Natural killer cell (primary cell): Measurements from ENCODE around the gene LRIG1. TPM values are rescaled to one million over a fixed set of nuclear protein-coding genes. Genes with fewer than 3 reads are reported as not detected.

Experiments
- ATAC-seq, 3 donors: fragments of 150-1000 bp in 2 of 3; fragments of 200-7000 bp in 1 of 3; cut with Tn5 transposase; 1 replicate in 1 of 3; 2 replicates in 2 of 3; pipeline ENCODE4 v1.10.0; 2021; ENCODE audit warnings: mild to moderate bottlenecking in 2 of 3, moderate library complexity in 2 of 3
- DNase-seq, 2 donors: peaks; one replicate each; pipeline versions ENCODE4 v3.0.0 to v3.0.0-alpha.2; 2013 to 2021; ENCODE audit warnings: mixed read lengths in 1 of 2
- H3K27ac ChIP-seq: one replicate; pipeline ENCODE4 v1.5.1; 2013; ENCODE audit warnings: mild to moderate bottlenecking, low read length
- H3K27me3 ChIP-seq: one replicate; pipeline ENCODE4 v1.6.1; 2013; ENCODE audit warnings: low read length; ENCODE audit not compliant: control insufficient read depth, insufficient read depth
- H3K36me3 ChIP-seq: one replicate; pipeline ENCODE4 v1.6.1; 2013; ENCODE audit warnings: low read length; ENCODE audit not compliant: control insufficient read depth, insufficient read depth
- H3K4me1 ChIP-seq: one replicate; pipeline ENCODE4 v1.6.1; 2013; ENCODE audit warnings: low read length; ENCODE audit not compliant: control insufficient read depth, insufficient read depth
- H3K4me3 ChIP-seq: one replicate; pipeline ENCODE4 v1.5.1; 2013; ENCODE audit warnings: low read length
- H3K9me3 ChIP-seq: one replicate; pipeline ENCODE4 v1.6.1; 2013; ENCODE audit warnings: low read length; ENCODE audit not compliant: control insufficient read depth, insufficient read depth
- H3K27ac Mint-ChIP-seq, 2 donors: one replicate each; pipeline ENCODE4 v1.8.0; 2022; ENCODE audit warnings: mild to moderate bottlenecking in 2 of 2, mixed read lengths in 2 of 2, moderate library complexity in 1 of 2
- H3K27me3 Mint-ChIP-seq, 2 donors: one replicate each; pipeline ENCODE4 v1.8.0; 2022; ENCODE audit warnings: low read depth in 2 of 2, mixed read lengths in 2 of 2
- H3K36me3 Mint-ChIP-seq: one replicate; pipeline ENCODE4 v1.8.0; 2022; ENCODE audit warnings: mixed read lengths
- H3K4me1 Mint-ChIP-seq, 2 donors: one replicate each; pipeline ENCODE4 v1.8.0; 2022; ENCODE audit warnings: mixed read lengths in 2 of 2
- H3K4me3 Mint-ChIP-seq: one replicate; pipeline ENCODE4 v1.8.0; 2022; ENCODE audit warnings: mild to moderate bottlenecking, moderate library complexity, mixed read lengths
- H3K9me3 Mint-ChIP-seq, 2 donors: one replicate each; pipeline ENCODE4 v1.8.0; 2022; ENCODE audit warnings: mixed read lengths in 2 of 2
- WGBS: methylation state at CpG from one replicate; pipeline ENCODE4 v1.1.7; 2013; ENCODE audit warnings: missing lambda C conversion rate; ENCODE audit not compliant: insufficient coverage; 5-methylcytosine and 5-hydroxymethylcytosine counted together
- intact Hi-C: fragments of 100-400 bp; cut with micrococcal nuclease; formaldehyde crosslinking; loops from one replicate; pipeline ENCODE4 v1.14.2; 2022
- total RNA-seq, 4 donors: library from RNA; stranded (reverse); fragments of 120-200 nt in 1 of 4; gene quantifications; one replicate each; pipeline versions ENCODE4 v1.2.3 to v1.2.4, GENCODE V29; 2013 to 2022
- TF ChIP-seq, protein P1 (sequence below): fragments of 200-600 bp; IDR thresholded peaks from one replicate; pipeline ENCODE4 v1.8.0; 2022; ENCODE audit warnings: antibody characterized with exemption

LRIG1 gene
- total RNA-seq, 3 donors from 2014 or later (not counting 1 experiment from before 2014, with no cell fraction given), result 5.5 to 10.6 (median 8.5) TPM

DNA sequence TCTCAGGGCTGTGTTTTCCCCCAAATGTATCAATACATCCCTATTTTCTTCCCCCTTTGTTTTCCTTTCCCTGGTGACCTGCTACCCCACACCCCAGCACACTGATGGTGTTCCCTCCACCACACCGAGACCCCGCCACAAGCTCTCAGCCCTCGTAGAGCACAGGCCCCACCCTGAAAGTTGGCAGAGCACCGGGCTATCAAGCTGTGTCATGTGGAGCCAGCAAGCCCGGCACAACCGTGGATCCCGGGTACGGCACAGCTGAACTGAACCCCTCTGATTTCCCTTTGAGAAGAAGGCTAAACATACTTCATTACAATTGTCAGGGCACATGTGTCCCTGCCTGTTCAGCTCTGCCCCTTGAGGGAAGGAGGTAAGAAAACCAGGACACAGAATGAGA is 69.9 kb downstream of the LRIG1 start:
- WGBS, result 94% methylated on average over 8 of the region's 8 CpGs
- no peaks in the 10 kb centered on the region for H3K9me3 ChIP-seq
- DNase-seq (no peak), ATAC-seq (no peak)
- no peak overlapping the region for H3K4me3 ChIP-seq
- H3K4me3 Mint-ChIP-seq, result no peak overlapping the region
- H3K4me1 Mint-ChIP-seq, result peaks cover 0 to 4% of the 10 kb centered on the region in 2 donors
- no peak overlapping the region for H3K27ac Mint-ChIP-seq
- intact Hi-C loops, result no loop called here
- no peaks in the 10 kb centered on the region for H3K36me3 Mint-ChIP-seq
- TF ChIP-seq, protein P1, sequence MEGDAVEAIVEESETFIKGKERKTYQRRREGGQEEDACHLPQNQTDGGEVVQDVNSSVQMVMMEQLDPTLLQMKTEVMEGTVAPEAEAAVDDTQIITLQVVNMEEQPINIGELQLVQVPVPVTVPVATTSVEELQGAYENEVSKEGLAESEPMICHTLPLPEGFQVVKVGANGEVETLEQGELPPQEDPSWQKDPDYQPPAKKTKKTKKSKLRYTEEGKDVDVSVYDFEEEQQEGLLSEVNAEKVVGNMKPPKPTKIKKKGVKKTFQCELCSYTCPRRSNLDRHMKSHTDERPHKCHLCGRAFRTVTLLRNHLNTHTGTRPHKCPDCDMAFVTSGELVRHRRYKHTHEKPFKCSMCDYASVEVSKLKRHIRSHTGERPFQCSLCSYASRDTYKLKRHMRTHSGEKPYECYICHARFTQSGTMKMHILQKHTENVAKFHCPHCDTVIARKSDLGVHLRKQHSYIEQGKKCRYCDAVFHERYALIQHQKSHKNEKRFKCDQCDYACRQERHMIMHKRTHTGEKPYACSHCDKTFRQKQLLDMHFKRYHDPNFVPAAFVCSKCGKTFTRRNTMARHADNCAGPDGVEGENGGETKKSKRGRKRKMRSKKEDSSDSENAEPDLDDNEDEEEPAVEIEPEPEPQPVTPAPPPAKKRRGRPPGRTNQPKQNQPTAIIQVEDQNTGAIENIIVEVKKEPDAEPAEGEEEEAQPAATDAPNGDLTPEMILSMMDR, result no peak
- no peaks in the 10 kb centered on the region for H3K27me3 ChIP-seq
- no peaks in the 10 kb centered on the region for H3K9me3 Mint-ChIP-seq
- H3K36me3 ChIP-seq, result no peaks in the 10 kb centered on the region
- H3K27me3 Mint-ChIP-seq, result no peaks in the 10 kb centered on the region
- no peaks in the 10 kb centered on the region for H3K4me1 ChIP-seq
- no peak overlapping the region for H3K27ac ChIP-seq

DNA sequence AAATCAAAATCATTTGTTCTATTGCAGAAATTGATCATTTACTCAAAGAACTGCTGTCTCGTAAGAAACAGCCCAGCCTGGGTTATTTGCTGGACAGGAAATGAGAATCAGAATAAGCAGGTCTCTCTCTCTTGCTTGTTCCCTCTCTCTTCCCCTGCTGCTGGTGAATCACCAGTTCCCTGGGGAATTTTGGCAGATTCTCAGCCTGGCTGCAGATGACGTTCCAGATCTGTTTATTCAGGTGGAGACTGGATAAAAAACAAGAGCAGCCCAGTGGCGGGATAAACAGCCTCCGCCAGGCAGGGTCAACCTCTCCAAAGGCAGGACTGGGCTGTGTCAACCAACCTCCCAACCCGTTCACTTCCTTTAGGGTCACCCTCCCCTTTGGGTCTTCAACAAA is 72.1 kb downstream of the LRIG1 start:
- H3K27ac Mint-ChIP-seq, result no peak overlapping the region
- H3K4me1 Mint-ChIP-seq, result peaks cover 0 to under 1% of the 10 kb centered on the region in 2 donors

DNA sequence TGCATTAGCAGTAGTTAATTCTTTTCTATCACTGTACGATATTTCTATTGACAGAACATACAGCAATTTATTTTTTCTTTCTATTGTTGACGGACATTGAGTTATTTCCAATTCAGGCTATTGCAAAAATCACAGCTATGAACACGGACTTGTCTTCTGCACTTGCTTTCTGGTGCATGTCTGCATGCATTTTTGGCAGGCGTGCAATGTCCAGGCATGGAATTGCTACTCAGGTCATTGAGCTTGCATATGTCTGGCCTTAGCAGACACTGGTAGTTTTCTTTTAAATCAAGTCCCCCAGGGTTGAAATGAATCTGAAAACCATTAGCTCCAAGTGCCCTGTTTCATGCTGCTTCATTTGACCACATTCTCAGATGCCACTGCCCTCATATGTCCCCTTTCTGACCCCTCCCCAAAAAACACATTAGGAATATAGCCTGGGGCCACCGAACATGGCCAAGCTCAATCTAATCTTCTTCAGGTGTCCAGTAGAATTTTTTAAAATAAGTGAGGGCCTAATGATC is 72.8 kb downstream of the LRIG1 start:
- DNase-seq (no peak), ATAC-seq (no peak)
- 94% methylated on average over 4 of the region's 5 CpGs for WGBS
- no peak overlapping the region for H3K4me3 Mint-ChIP-seq
- intact Hi-C loops, result no loop called here
- TF ChIP-seq, protein P1, result no peak
- Histone ChIP-seq H3K27ac (no peak overlapping the region), H3K9me3 (no peaks in the 10 kb centered on the region), H3K4me1 (no peaks in the 10 kb centered on the region), H3K4me3 (no peak overlapping the region), H3K27me3 (no peaks in the 10 kb centered on the region), H3K36me3 (no peaks in the 10 kb centered on the region)
- no peak overlapping the region for H3K27ac Mint-ChIP-seq
- no peaks in the 10 kb centered on the region for H3K36me3 Mint-ChIP-seq
- no peaks in the 10 kb centered on the region for H3K9me3 Mint-ChIP-seq
- H3K4me1 Mint-ChIP-seq, result no peaks in the 10 kb centered on the region
- no peaks in the 10 kb centered on the region for H3K27me3 Mint-ChIP-seq

More for the DNA sequence above, 72.1 kb downstream of the LRIG1 start:
- H3K4me3 Mint-ChIP-seq, result no peak overlapping the region
- 91% methylated on average over 5 of the region's 5 CpGs for WGBS
- Histone ChIP-seq H3K36me3 (no peaks in the 10 kb centered on the region), H3K9me3 (no peaks in the 10 kb centered on the region), H3K4me3 (no peak overlapping the region), H3K4me1 (no peaks in the 10 kb centered on the region), H3K27me3 (no peaks in the 10 kb centered on the region), H3K27ac (no peak overlapping the region)
- DNase-seq (no peak), ATAC-seq (no peak)
- intact Hi-C loops, result no loop called here
- no peaks in the 10 kb centered on the region for H3K27me3 Mint-ChIP-seq
- no peaks in the 10 kb centered on the region for H3K9me3 Mint-ChIP-seq
- no peaks in the 10 kb centered on the region for H3K36me3 Mint-ChIP-seq
- TF ChIP-seq, protein P1, result no peak

DNA sequence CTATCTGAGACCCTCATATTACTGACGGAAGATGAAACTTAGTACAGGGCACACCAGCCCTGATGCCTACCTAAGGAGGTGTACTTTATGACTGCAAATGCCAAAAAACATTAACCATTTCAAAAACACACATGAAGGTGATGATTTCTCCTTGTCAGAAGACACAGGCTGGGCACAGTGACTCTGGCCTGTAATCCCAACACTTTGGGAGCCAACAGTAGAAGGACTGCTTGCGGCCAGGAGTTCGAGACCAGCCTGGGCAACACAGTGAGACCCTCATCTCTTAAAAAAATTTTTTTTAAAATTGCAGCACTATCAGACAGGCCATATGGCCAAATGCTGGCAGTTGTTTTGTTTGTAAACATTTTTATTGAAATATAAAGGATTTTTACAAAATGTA is 73.5 kb downstream of the LRIG1 start:
- no peak overlapping the region for H3K4me3 Mint-ChIP-seq

More for the DNA sequence above, 73.5 kb downstream of the LRIG1 start:
- Histone ChIP-seq H3K27ac (no peak overlapping the region), H3K36me3 (no peaks in the 10 kb centered on the region), H3K4me1 (no peaks in the 10 kb centered on the region), H3K27me3 (no peaks in the 10 kb centered on the region), H3K4me3 (no peak overlapping the region), H3K9me3 (no peaks in the 10 kb centered on the region)
- Mint-ChIP-seq H3K27me3 (no peaks in the 10 kb centered on the region), H3K9me3 (no peaks in the 10 kb centered on the region), H3K27ac (no peak overlapping the region), H3K4me1 (no peaks in the 10 kb centered on the region), H3K36me3 (peaks cover 2% of the 10 kb centered on the region)
- TF ChIP-seq, protein P1, result no peak
- ATAC-seq (no peak), DNase-seq (no peak)
- 86% methylated on average over 3 of the region's 3 CpGs for WGBS
- intact Hi-C loops, result no loop called here
